HG03520 (cell line): ENCODE measurements around the gene U2SURP.

Experiments
- ATAC-seq: cut with Tn5 transposase; IDR thresholded peaks from one replicate; pipeline ENCODE4 v1.9.1; 2021; ENCODE audit warnings: mild to moderate bottlenecking, moderate library complexity; ENCODE audit not compliant: unreplicated experiment

U2SURP gene

DNA sequence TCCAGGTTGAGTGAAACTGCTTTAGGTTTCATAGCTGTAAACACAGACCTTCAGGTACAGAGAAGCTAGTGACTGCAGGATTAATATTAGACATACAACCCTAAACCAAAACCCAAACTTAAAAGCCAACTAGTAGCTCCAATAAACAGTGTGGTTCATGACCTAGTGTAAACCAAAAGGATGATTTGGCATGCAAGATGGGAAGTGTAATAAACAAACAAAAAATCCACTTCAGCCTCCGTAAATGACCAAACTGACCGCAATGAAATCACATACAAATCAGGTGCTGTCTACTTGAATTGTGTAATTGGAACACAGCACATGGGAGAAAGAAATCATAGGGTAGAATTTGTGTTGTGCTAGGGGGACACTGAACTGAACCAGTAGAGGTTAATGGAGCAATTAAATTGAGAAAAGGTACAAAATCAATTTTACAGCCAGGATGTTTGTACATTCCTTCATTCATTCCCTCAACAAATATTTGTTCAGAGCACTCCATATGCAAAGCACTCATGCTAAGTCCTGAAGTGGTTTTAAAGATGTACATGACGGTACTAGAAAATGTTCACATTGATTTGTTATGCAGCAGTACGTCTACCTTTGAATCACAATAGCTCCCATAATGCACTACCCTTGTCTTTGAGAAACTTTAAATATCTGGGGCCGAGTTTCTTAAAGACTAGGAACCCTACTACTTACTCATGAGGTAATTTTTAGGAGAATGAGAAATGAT, 96.8 kb downstream of the U2SURP start:
- ATAC-seq: no peak

DNA sequence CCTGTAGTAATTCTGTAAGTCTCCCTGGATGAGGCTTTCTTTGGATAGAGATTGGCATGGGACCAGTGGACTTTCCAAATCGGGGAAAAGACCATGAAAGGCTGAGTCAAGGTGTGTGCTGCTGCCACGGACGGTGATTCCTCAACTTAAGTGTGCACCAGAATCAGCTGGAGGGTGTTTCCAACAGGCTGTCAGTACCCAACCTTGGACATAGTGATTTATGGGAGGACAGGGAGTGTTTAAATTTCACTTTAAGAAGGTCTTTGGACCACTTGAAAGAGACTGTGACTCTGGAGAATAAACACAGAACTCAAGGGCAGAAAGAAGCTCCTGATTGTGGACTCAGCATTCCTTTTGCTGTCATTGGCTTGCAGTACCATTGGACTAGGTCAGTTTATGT, 97.8 kb downstream of the U2SURP start:
- ATAC-seq: no peak

DNA sequence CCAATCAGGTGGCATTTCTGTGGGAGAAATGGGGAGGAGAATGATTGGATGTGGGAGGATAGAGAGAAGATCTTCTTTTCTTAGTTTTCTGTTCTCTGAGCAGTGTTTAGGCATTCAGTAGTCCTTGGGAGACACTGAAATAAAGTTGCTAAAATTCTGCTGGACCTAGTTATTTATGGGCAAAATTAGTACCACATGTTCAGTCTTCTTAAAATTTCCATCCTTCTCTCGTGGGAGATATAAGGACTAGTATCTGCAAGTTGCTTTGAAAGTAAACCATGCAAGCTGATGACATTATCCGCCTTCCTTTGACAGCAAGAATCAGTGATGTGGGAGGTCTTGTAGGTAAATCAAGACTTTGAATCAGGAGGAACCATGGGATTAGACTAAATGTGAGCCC, 98.3 kb downstream of the U2SURP start:
- ATAC-seq: no peak

DNA sequence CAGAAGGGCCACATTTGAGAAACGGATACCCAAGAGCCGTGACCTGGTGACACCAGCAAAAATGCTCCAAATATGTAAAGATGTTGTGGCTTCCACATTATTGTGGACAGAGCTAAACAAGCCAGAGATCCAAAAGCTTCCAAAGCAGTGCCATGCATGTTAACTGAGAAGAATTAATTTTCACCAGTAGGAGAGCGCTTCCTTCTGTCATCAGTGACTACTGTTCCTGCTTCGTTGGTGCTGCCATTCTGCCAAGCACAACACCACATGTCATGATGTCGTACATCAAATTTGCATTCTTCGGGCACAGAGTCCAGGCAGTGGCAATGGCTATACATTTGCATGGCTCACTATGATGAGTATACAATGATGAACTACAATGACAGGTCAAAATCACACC, 99.1 kb downstream of the U2SURP start:
- no peak for ATAC-seq

DNA sequence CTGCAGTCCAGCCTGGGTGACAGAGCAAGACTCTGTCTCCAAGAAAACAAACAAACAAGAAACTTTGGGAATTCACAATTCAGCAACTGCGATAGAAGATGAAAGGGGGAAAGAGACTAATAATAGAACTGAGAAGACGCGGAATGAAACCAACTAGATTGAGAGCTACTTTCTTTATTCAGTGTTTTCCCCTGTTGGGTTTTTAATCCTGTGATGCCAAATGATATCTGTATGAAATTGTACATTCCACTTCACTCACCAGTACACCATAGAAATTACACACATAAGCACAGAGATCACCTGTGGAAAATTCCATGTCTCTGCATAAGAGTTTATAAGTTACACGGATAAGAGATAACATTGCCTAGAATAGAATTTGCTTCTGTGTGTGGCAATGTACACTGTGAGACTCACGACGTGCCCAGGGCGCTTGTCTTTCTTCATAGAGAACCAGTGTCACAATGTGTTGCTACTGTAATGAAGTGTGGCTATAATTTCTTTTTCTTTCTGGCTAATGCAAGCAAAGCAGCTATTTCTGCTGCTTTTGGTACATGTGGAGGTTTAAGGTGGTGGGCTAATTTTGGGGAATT, 100.5 kb downstream of the U2SURP start:
- no peak for ATAC-seq

DNA sequence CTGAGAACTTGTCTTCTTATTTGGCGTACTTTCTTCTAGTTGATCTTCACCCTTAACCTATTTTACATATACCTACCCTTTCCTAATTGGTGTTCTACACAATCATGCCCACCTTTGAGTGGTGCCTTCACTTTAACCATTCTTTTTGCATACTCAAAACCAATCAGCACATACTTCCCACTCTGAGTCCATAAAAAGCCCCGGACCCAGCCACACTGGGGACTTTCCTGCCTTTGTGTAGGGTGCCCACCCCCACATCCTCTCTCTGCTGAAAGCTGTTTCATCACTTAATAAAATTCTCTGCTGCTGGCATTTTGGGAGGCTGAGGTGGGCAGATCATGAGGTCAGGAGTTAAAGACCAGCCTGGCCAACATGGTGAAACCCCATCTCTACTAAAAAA, 102.3 kb downstream of the U2SURP start:
- no peak for ATAC-seq

DNA sequence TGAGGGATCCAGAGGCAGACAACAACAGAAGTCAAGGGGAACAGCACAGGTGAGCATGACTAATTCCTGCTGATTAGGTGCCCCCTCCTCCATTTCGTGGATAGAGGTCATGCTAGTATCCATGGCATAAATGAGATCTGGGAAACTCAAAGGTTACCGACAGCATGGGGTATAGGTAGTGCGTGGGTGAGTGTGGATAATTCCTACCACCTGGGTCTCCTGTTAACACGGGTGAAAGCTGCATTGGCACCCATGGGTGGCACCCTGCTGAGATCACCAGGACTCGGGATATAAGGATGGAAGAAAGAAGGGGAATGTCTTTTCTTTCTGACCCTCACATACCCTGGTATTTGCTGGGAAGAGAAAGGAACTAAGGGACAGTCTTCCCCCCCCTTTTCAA, 103.8 kb downstream of the U2SURP start:
- ATAC-seq: no peak

DNA sequence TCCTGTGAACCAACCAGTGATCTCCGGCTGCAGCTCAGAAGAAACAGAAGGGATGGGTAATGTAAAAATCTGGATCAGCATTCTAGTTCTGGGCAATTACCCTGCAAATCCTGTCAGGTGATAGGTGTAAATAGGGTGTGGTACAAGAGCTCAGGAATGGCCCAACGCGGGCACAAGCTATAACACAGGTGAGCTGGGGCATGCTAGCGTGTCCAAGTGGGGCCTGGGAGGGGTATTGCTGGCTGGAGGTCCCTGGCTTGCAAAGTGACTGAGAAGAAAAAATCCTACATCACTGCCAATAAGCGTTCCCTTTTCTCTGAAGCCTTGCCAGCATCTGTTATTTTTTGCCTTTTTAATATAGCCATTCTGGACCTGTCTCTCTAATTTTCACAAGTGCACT, 108.5 kb downstream of the U2SURP start:
- ATAC-seq: no peak
